Activated naive CD4-positive, alpha-beta T cell treated with anti-CD3 and anti-CD28 coated beads, Interleukin-2, amount 50 U/mL, for 24 hours (primary cell): ENCODE measurements around the gene WNT11.

Source experiments
- H3K27ac Mint-ChIP-seq: one replicate; pipeline ENCODE4 v1.8.0; 2021; ENCODE audit warnings: mild to moderate bottlenecking, mixed read lengths
- H3K27me3 Mint-ChIP-seq: one replicate; pipeline ENCODE4 v1.8.0; 2021; ENCODE audit warnings: mixed read lengths
- H3K36me3 Mint-ChIP-seq: one replicate; pipeline ENCODE4 v1.8.0; 2021; ENCODE audit warnings: mixed read lengths
- H3K4me1 Mint-ChIP-seq: one replicate; pipeline ENCODE4 v1.8.0; 2021; ENCODE audit warnings: mixed read lengths
- H3K4me3 Mint-ChIP-seq: one replicate; pipeline ENCODE4 v1.8.0; 2021; ENCODE audit warnings: mild to moderate bottlenecking, mixed read lengths
- H3K9me3 Mint-ChIP-seq: one replicate; pipeline ENCODE4 v1.8.0; 2021; ENCODE audit warnings: mixed read lengths

WNT11 gene

DNA sequence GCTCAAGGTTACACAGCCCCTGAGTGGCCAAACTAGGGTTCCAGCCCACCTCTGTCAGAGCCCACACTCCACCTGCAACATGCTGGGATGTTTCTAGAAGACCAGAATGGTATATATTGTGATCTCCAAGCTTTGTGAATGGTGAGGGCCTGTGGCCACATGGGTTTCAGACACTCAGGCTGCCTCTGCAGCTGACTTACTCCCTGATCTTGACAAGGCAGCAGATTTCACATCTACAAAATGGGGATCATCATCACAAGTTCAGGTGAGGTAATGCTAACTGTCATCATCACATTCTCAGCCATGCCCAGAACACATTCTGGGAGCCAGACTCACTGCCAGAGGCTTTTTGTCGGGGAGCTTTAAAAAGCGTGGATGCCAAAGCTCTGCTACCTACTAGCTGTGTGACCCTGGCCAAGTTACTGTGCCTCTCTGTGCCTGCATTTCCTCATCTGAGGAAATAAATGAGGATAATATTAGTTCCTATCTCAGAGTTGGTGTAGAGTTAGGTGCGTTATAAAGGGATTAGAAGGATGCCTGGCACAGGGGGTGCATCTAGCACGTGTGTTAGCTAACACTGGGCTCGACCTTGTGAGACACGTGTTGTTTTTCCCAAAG is 24.9 kb upstream of the WNT11 start:
- Mint-ChIP-seq H3K9me3 (no peaks in the 10 kb centered on the region), H3K27me3 (no peaks in the 10 kb centered on the region), H3K4me3 (peak overlapping the region; percentile 4), H3K36me3 (no peaks in the 10 kb centered on the region), H3K27ac (no peak overlapping the region), H3K4me1 (peaks cover 26% of the 10 kb centered on the region)

- H3K27ac Mint-ChIP-seq = no peak overlapping the region
- no peaks in the 10 kb centered on the region for H3K9me3 Mint-ChIP-seq
- H3K4me3 Mint-ChIP-seq = no peak overlapping the region
- peaks cover 26% of the 10 kb centered on the region for H3K4me1 Mint-ChIP-seq
- no peaks in the 10 kb centered on the region for H3K27me3 Mint-ChIP-seq
- no peaks in the 10 kb centered on the region for H3K36me3 Mint-ChIP-seq
Measured at GRCh38 chr11:76230392-76230791, 24.1 kb upstream of the WNT11 start.

DNA sequence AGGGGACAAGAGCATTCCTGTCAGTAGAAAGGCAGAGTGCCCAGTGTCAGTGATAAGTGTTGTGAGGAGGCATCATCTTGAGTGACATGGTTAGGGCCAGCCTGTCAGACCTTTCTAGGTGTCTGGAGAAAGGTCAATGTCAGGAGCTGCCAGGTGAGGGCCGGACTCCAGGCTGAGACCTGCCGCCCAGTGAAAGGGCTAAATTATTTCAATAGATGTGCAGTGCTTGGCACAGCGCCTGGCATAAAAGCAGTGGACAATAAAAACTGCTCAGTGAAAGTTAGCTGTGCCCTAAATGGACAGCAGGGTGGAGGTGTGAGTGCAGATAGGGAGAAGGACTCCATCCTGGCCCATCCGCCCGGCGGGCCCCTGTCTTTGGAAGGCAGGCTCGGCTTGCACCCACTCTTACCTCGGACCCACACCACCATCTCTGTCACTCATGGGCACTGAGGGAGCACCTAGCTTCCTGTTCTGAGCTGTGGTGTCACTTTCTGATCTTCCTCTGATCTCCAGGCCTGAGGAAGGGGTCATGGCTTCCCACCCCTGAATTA is 23.5 kb upstream of the WNT11 start:
- no peak overlapping the region for H3K27ac Mint-ChIP-seq
- H3K27me3 Mint-ChIP-seq = no peaks in the 10 kb centered on the region
- H3K36me3 Mint-ChIP-seq = no peaks in the 10 kb centered on the region
- H3K4me1 Mint-ChIP-seq = peaks cover 26% of the 10 kb centered on the region
- no peak overlapping the region for H3K4me3 Mint-ChIP-seq
- H3K9me3 Mint-ChIP-seq = no peaks in the 10 kb centered on the region

DNA sequence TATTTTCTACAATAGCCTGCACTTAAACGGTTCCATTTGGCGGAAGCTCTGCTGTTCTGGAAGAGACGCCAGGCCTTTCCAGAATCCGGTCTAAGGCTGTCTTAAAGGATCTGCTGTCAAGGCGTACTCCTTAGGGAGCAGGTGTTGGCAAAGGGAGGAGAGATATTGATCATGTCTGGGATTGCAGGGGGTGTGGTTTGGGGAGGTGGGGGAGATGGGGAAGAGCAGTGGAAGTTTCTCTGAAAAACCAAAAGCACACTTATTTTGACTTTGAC is 22.5 kb upstream of the WNT11 start:
- Mint-ChIP-seq H3K36me3 (no peaks in the 10 kb centered on the region), H3K27ac (no peak overlapping the region), H3K9me3 (no peaks in the 10 kb centered on the region), H3K4me3 (no peak overlapping the region), H3K4me1 (peaks cover 26% of the 10 kb centered on the region), H3K27me3 (no peaks in the 10 kb centered on the region)

DNA sequence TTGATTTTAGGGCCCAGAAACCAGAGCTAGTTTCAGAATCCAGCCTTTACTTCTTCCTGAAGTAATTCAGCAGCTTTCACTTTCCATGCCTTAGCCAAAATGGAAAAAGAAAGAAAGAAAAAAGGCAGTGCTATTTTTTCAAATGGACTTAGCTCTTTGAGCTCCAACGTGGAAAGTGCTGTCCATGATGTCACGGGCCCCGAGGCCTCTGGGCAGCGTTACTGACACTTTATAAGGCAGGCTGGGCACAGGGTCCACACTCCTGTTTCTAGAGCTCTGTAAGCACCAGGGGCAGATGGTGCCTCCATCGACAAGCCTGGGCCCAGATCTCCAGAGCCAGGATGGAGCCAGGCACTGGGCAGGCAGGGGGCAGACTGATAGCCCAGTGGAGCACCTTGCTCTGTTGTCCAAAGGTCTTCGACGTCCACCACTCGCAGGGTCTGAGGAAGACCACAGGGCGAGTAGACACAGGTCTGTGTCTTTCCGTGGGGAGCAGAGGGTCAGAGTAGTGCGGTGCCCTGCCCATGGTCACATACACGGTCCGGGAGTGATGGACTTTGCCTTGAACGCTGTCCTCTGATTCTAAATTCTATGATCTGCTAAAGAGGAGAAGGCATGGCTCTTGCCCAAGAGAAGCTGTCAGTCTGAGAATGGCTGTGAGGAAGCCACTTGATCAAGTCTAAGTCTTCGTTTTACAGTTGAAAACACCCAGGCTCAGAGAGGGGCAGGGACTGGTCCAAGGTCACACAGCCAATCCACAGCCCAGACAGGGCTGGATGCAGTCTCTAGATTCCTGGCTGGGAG is 22.0 kb upstream of the WNT11 start:
- Mint-ChIP-seq H3K27ac (no peak overlapping the region), H3K27me3 (no peaks in the 10 kb centered on the region), H3K9me3 (no peaks in the 10 kb centered on the region), H3K4me1 (peaks cover 22% of the 10 kb centered on the region), H3K4me3 (no peak overlapping the region), H3K36me3 (no peaks in the 10 kb centered on the region)

DNA sequence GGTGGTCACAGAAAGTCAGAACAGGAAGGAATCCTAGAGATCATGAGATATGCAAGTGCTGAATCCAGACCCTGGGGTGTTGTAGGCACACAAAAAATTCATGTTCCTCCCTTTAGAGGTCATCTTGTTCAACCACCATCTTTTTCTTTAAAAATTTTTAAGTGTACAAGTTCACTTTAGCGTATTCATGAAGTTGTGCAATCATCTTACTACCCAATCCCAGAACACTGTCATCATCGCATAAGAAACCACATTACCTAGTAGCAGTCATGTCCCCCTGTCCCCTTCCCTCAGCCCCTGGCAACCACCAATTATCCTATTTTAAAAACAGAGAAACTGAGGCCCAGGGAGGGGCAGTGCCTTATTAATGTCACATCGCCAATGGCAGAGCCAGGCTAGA is 20.3 kb upstream of the WNT11 start:
- Mint-ChIP-seq H3K36me3 (no peaks in the 10 kb centered on the region), H3K9me3 (no peaks in the 10 kb centered on the region), H3K4me3 (no peak overlapping the region), H3K4me1 (peaks cover 7% of the 10 kb centered on the region), H3K27ac (no peak overlapping the region), H3K27me3 (no peaks in the 10 kb centered on the region)

- Mint-ChIP-seq H3K9me3 (no peaks in the 10 kb centered on the region), H3K36me3 (no peaks in the 10 kb centered on the region), H3K27ac (no peak overlapping the region), H3K4me3 (no peak overlapping the region), H3K4me1 (no peaks in the 10 kb centered on the region), H3K27me3 (no peaks in the 10 kb centered on the region)
Measured at GRCh38 chr11:76225122-76225611, 18.9 kb upstream of the WNT11 start.

GRCh38 chr11:76224461-76225121 is 18.3 kb upstream of the WNT11 start:
- Mint-ChIP-seq H3K4me3 (no peak overlapping the region), H3K4me1 (no peaks in the 10 kb centered on the region), H3K27me3 (no peaks in the 10 kb centered on the region), H3K9me3 (no peaks in the 10 kb centered on the region), H3K36me3 (no peaks in the 10 kb centered on the region), H3K27ac (no peak overlapping the region)

DNA sequence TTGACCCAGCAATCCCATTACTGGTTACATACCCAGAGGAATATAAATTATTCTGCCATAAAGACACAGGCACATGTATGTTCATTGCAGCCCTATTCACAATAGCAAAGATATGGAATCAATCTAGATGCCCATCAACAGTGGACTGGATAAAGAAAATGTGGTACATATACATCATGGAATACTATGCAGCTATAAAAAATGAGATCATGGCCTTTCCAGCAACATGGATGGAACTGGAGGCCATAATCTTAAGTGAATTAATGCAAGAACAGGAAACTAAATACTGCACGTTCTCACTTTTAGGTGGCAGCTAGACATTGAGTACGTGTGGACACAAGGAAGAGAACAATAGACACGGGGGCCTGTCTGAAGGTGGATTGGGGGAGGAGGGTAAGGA is 15.1 kb upstream of the WNT11 start:
- no peak overlapping the region for H3K4me3 Mint-ChIP-seq
- H3K4me1 Mint-ChIP-seq = no peaks in the 10 kb centered on the region
- no peaks in the 10 kb centered on the region for H3K36me3 Mint-ChIP-seq
- no peaks in the 10 kb centered on the region for H3K9me3 Mint-ChIP-seq
- no peak overlapping the region for H3K27ac Mint-ChIP-seq
- H3K27me3 Mint-ChIP-seq = no peaks in the 10 kb centered on the region

DNA sequence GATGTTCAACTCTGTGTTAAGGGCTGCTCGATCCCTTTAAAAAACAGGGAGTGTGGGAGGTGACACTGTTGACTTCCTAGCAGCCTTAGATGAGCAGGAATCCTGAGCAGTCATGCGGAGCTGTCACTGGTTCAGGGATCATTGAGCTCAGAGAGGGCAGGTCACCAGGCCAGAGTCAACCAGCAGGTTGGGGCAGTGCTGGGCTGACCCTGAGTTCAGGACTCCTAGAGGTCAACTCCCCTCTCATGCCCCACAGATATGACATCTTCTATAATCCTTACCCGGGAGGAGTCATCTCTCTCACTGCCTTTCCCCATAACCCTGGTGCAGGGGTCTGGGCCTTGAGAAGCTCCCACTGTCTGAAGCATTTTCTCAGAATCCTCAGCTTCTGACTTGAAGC is 12.9 kb upstream of the WNT11 start:
- Mint-ChIP-seq H3K27me3 (no peaks in the 10 kb centered on the region), H3K27ac (no peak overlapping the region), H3K9me3 (no peaks in the 10 kb centered on the region), H3K36me3 (no peaks in the 10 kb centered on the region), H3K4me1 (no peaks in the 10 kb centered on the region), H3K4me3 (no peak overlapping the region)

DNA sequence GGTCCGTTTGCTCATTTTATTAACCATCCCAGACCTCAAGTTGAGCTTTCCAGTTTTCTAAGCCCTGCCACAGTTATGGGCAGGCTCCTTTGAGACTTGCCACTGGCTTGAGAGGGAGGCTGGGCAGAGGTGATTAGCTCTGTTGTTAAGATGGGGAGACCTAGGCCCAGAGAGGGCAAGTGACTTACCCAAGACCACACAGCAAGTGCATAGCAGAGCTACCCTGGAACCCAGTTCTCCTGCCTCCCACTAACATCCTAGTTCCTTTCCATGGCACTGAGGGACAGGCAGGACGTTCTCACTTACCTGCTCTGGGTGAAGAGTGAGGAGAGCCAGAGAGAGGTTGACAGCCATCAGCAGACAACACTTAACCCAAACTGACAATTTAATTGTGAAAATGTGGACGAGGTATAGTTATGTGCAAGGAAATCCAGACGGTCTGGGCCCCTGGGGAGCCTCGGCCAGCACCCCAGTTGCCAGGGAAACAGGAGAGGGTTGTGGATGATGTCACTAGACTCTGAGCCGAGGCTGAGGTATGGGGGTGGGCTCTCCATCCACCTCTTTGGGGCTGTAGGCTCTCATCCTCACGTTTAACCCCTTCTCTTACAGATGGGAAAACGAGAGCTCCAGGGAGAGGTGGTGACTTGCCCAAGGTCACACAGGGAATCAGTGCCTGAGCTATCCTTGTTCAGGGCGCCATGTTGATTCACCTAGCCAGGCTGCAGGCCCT is 12.3 kb upstream of the WNT11 start:
- Mint-ChIP-seq H3K4me1 (no peaks in the 10 kb centered on the region), H3K9me3 (no peaks in the 10 kb centered on the region), H3K27ac (no peak overlapping the region), H3K27me3 (no peaks in the 10 kb centered on the region), H3K36me3 (no peaks in the 10 kb centered on the region), H3K4me3 (no peak overlapping the region)

GRCh38 chr11:76217653-76218160 is 11.4 kb upstream of the WNT11 start:
- Mint-ChIP-seq H3K27ac (no peak overlapping the region), H3K4me3 (no peak overlapping the region), H3K36me3 (no peaks in the 10 kb centered on the region), H3K9me3 (no peaks in the 10 kb centered on the region), H3K27me3 (no peaks in the 10 kb centered on the region), H3K4me1 (no peaks in the 10 kb centered on the region)

- Mint-ChIP-seq H3K36me3 (no peaks in the 10 kb centered on the region), H3K4me3 (no peak overlapping the region), H3K27me3 (peaks cover 5% of the 10 kb centered on the region), H3K27ac (no peak overlapping the region), H3K9me3 (no peaks in the 10 kb centered on the region), H3K4me1 (no peaks in the 10 kb centered on the region)
Measured at GRCh38 chr11:76216536-76217325, 10.4 kb upstream of the WNT11 start.

GRCh38 chr11:76215941-76216340 is 9.6 kb upstream of the WNT11 start:
- Mint-ChIP-seq H3K4me1 (no peaks in the 10 kb centered on the region), H3K27ac (no peak overlapping the region), H3K9me3 (no peaks in the 10 kb centered on the region), H3K27me3 (peaks cover 9% of the 10 kb centered on the region), H3K4me3 (no peak overlapping the region), H3K36me3 (no peaks in the 10 kb centered on the region)
